ENCODE results near the gene GRAMD1A.

GRAMD1A gene

DNA sequence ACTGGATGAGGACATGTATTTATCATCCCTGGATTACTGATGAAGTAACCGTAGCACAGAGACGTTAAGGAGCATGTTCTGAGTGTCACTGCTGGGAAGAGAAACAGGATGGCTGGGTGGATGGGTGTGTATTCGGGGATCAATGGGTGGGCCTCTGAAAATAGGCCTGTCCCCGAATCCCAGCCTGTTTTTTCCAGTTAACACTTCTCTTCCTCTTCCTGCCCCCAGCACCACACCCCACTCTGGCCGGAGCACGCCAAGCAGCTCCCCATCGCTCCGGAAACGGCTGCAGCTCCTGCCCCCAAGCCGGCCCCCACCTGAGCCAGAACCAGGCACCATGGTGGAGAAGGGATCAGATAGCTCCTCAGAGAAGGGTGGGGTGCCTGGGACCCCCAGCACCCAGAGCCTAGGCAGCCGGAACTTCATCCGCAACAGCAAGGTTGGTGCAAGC is 8.8 kb downstream of the GRAMD1A start:
- no peak overlapping the region for H3K27ac ChIP-seq
- TF ChIP-seq ZFX (IDR thresholded peaks at IDR 0.05): no peak
- TF ChIP-seq, protein P1, sequence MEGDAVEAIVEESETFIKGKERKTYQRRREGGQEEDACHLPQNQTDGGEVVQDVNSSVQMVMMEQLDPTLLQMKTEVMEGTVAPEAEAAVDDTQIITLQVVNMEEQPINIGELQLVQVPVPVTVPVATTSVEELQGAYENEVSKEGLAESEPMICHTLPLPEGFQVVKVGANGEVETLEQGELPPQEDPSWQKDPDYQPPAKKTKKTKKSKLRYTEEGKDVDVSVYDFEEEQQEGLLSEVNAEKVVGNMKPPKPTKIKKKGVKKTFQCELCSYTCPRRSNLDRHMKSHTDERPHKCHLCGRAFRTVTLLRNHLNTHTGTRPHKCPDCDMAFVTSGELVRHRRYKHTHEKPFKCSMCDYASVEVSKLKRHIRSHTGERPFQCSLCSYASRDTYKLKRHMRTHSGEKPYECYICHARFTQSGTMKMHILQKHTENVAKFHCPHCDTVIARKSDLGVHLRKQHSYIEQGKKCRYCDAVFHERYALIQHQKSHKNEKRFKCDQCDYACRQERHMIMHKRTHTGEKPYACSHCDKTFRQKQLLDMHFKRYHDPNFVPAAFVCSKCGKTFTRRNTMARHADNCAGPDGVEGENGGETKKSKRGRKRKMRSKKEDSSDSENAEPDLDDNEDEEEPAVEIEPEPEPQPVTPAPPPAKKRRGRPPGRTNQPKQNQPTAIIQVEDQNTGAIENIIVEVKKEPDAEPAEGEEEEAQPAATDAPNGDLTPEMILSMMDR (conservative IDR thresholded peaks at IDR 0.05): no peak

DNA sequence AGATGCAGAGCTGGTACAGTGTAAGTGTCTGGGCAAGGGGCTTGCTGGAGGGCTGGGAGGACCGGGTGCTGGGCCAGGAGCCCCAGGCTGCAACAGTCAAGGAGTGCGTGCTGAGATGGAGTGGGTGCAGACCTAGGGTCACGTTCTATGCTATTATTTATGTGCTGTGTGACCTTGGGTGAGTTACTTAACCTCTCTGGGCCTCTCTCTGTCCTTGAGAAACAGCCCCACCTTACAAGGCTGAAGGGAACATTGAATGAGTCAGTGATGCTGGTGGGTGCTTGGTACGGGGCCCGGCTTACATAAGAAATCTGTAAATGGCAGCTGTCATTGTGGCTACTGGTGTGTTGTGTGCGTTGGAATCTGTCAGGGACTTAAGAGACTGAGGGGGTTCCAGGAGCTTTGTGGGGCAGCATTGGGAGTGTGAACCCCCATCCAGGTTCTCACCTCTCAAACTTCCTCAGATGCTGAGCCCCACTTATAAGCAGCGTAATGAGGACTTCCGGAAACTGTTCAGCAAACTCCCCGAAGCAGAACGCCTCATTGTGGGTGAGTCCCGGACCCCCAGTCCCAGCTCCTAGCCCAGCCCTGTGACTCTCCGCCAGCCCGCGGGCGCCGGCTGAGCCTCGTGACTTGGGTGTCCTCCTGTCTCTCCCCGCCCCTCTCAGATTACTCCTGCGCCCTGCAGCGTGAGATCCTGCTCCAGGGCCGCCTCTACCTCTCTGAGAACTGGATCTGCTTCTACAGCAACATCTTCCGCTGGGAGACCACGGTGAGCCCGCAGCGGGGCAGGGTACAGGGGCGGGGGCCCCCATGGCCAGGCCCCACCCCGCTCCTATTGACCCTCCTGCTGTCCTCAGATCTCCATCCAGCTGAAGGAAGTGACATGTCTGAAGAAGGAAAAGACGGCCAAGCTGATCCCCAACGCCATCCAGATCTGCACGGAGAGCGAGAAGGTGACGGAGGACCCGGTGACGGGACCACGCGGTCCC is 9.6 kb downstream of the GRAMD1A start:
- TF ChIP-seq, protein P1 (conservative IDR thresholded peaks at IDR 0.05): no peak
- no peak for TF ChIP-seq ZFX (IDR thresholded peaks at IDR 0.05)
- H3K27ac ChIP-seq: no peak overlapping the region

DNA sequence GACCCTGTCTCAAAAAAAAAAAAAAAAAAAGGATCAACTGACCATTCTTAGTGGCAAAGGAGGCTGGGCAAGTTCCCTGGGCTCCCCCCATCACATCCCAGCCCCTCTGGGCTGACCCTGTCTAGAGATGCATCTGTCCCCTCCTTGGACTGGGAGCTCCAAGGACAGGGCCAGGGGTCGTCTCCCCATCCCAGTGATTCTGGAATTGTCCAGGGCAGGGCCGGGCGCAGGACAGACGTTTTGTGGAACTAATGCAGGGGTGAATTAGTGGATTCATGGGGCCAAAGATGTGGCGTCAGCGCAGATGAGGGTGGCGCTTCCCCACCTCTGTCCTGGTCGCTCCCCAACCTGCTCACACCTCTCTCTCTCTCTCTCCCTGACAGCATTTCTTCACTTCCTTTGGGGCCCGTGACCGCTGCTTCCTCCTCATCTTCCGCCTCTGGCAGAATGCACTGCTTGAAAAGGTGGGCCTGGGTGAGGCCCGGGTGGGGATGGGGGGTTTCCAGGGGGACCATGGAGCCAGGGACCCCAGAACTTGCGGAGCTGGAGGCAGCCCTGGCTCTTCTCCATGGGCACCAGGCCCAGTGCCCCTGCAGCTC is 11.1 kb downstream of the GRAMD1A start:
- H3K27ac ChIP-seq: no peak overlapping the region
- TF ChIP-seq, protein P1 (conservative IDR thresholded peaks at IDR 0.05): no peak
- TF ChIP-seq ZFX (IDR thresholded peaks at IDR 0.05): no peak

DNA sequence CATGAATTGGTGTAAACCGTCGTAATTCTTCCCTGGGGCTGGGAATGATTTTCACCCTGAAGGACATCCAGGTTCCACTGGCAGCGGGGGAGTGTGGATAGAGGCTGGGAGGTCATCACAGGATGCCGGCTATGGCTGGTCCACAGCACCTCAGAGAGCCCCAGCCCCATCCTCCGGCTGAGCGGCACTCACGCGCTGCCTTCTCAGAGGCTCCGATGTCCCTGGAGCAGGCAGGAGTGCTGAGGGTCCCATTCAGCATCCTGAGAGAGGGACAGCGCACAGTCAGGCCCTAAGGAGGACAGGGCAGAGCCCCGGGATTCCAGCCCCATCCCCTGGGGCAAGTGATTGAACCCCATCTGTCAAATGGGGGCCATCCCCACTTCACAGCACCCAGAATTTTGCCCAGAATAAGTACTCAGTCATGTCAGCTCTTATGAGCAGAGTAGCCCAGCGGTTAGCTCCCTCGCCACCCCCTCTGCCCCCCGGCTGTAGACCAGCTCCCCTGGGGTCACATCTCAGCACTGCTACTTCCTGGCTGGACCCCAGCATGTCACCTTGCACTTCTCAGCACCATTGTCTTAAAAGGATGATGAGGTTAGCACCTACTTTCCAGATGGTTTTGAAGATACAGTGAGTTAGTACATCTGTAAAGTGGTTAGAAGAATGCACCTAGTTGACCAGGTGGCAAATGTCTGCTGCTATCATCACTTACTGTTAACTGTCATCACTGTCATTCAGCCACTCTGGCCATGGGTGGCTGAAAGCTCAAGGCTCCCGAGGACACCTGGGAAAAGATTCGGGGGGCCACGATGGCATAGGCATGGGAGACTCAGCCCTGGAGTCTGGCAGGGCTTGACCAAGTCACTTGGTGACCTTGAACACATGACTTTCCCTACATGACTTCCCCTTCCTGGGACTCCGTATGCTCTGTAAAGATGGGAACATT is 11.9 kb downstream of the GRAMD1A start:
- TF ChIP-seq, protein P1 (conservative IDR thresholded peaks at IDR 0.05): no peak
- TF ChIP-seq ZFX (IDR thresholded peaks at IDR 0.05): no peak
- H3K27ac ChIP-seq: no peak overlapping the region

DNA sequence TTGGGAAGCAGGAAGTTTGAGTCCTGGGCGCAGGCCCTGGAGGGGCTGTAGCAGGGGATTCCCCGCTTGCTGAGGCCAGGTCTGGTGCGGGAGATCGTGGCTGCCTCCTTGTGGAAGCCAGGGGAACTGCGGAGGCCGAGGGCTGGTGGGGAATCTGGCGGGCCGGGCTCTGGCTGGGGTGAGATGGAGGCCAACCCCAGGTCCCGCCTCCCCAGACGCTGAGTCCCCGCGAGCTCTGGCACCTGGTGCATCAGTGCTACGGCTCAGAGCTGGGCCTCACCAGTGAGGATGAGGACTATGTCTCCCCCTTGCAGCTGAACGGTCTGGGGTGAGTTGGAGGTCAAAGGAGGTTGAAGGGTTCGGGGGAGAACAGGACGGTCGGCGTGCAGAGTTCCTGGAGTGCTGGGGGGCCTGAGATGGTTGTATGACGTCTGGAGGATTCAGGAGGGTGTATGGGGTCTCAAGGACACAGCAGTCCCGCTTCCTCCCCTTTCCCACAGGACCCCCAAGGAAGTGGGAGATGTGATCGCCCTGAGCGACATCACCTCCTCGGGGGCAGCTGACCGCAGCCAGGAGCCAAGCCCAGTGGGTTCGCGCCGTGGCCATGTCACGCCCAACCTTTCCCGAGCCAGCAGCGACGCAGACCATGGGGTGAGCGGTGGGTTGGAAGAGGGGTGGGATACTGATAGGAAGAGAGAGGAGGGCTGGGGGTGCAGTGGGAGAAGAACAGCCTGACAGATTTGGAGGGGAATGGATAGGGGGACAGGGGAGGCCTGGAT is 13.1 kb downstream of the GRAMD1A start:
- no peak overlapping the region for H3K27ac ChIP-seq
- TF ChIP-seq, protein P1 (conservative IDR thresholded peaks at IDR 0.05): peak; percentile 89
- TF ChIP-seq ZFX (IDR thresholded peaks at IDR 0.05): no peak
